GM18868 (cell line): ENCODE data around the gene ERCC5.

Source experiments
- ATAC-seq: cut with Tn5 transposase; IDR thresholded peaks from one replicate; pipeline ENCODE4 v1.9.1; 2021; ENCODE audit warnings: mild to moderate bottlenecking, moderate library complexity; ENCODE audit not compliant: unreplicated experiment

Gene ERCC5

DNA sequence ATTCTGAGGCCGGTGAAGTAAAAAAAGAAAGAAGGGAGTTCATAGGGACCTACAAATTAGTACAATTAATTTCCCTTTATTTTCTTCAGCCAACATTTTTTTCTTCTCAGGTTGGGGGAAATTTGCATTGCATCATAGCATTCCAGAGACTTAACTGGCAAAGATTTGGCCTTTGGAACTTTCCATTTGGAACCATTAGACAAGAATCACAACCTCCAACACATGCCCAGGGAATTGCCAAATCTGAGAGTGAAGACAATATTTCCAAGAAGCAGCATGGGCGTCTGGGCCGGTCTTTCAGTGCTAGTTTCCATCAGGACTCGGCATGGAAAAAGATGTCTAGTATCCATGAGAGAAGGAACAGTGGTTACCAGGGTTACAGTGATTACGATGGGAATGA, 6.4 kb upstream of the ERCC5 start:
- ATAC-seq: no peak

DNA sequence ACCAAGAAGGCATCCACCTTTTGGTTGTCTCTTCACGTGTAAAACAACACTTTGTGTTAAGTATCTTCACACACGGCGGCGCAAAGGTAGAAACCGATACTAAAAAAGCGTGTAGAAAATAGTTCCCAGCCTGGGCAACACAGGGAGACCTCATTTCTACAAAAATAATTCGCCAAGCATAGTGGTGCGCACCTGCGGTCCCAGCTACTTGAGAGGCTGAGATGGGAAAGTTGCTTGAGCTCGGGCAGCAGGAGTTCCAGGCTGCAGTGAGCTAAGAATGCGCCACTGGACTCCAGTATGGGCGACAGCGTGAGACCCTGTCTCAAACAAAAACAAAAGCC, 573 bp upstream of the ERCC5 start:
- peak; percentile 15 for ATAC-seq

DNA sequence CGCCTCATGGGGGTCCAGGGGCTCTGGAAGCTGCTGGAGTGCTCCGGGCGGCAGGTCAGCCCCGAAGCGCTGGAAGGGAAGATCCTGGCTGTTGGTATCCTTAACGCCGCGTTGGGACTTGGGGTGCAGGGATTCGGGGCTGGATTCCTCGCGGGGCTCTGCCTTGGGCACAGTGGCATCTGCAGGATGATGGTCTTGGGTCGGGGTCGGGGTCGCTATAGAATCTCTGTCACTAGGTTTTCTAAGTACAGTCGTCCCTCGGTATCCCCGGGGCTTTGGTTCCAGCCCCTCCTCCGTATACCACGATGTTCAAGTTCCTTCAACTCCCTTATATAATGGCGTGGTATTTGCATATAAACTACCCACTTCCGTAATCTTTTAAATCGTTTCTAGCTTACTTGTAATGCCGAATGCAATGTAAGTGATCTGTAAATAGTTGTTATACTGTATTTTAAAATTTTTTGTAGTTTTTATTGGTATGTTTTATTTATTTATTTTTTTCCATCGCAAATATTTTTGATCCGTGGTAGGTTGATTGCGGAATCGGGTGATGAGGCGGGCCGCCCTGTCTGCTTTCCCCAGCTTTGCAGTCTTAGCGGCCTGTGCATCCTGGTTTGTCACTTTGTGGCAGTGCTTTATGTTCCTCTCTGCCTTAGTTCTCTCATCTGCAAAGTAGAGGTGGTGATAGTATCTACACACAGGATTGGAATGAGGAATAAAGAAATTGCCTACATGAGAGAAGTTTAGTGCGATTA, 606 bp downstream of the ERCC5 start:
- ATAC-seq: peak; percentile 36

DNA sequence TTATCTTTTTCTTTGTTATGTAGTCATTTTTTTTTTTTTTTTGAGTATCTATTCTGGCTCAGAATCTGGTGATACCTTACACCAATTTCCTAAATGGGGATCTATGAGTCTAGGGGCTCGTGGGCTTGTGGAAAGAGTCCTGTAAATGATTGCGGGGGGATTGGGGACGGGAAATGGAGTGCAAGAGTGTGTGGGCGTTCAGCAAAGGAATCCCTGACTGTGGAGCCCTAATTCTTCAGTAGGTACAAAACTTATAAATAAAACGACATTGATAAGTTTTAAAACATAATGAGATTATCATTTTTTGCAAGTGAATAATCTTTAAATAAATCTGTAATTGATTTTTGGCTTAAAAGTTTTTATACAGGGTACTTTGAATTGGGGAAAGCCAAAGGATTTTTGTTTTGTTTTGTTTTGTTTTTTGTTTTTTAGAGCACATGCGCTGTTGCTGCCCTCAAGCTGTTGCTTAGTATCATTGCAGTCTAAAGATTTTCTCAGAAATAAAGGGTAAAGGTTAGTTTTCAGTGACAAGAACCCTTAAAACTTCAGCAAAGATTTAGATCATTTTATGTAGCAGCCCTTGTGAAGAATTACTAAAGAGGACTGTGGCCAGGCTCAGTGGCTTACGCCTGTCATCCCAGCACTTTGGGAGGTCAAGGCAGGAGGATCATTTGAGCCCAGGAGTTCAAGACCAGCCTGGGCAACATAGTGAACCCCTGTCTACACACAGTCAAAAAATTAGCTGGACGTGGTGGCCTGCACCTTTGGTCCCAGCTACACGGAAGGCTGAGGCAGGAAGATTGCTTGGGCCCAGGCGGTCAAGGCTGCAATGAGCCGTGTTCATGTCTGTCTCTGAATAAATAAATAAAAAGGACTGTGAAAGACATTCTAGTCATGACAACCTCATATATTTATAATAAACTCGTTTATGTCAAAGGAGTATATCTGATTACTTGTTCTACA, 1.7 kb downstream of the ERCC5 start:
- ATAC-seq: peak; percentile 9

DNA sequence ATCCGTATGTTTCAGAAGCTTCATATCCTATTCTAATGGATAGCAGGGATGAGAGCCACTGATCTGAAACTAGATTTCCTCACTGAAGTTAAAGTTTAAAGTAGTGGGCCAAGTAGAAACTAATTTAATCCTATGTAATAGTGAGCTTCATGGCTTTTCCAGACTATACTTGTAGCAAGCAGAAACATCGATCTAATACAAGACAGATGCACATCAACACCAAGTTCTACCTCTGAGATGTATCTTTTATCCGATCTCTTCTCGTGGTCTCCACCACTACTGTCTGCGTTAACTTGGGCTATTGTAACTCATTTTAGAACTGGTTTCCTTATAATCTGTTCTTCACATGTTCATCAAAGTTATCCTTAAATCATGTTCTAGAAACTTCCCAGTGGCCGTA, 3.1 kb downstream of the ERCC5 start:
- ATAC-seq: no peak

DNA sequence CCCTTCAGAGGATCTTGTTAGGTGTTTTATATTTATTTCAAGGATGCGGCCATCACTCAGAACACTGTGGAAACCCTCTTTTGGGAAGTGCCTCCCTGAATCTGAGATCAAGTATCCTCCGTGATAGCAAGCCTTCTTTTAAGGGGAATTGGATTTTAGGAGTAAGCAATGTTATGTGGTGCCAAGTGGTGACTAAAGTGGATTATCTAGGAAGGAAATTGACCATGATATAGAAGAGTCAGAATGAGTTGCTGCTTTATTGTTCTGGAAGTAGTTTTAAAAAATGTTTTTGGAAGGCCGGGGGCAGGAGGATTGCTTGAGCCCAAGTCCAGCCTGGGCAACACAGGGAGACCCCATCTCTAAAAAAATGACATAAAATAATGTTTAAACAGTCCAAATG, 6.7 kb downstream of the ERCC5 start:
- ATAC-seq: no peak

DNA sequence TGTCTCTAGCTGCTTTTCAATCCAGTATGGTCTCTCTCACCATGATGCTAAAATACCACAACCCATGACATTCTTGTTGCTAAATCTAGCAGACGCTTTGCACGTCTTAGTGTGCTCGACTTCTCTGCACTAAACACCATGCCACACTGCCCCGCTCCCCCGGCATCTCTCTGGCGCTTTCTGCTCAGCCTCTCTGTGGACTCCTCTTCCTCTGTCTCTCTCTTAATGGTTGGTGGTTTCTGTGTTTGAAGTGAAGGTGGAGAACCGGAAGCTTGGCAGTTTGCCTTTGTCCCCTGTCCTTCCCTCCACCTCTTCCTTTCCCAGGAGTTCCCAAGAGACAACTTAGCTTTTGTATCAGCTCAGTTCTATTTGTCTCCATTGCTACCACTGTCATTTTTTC, 8.8 kb downstream of the ERCC5 start:
- no peak for ATAC-seq

DNA sequence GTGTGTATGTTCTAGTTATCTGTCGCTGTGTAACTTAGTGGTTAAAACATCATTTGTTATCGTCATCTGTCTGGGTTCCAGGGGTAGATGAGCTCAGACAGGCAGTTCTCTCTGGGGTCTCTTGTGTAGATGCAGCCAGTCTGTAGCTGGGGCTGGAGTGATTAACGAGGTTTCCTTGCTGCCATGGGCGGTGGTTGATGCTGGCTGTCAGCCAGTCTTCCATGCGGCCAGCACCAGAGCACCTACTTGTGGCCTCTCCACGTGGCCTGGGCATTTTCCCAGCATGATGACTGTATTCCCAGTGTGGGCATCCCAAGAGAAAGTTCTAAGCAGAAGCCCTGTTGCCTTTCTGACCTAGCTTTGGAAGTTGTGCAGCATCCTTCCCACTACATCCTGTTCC, 10.7 kb downstream of the ERCC5 start:
- no peak for ATAC-seq

DNA sequence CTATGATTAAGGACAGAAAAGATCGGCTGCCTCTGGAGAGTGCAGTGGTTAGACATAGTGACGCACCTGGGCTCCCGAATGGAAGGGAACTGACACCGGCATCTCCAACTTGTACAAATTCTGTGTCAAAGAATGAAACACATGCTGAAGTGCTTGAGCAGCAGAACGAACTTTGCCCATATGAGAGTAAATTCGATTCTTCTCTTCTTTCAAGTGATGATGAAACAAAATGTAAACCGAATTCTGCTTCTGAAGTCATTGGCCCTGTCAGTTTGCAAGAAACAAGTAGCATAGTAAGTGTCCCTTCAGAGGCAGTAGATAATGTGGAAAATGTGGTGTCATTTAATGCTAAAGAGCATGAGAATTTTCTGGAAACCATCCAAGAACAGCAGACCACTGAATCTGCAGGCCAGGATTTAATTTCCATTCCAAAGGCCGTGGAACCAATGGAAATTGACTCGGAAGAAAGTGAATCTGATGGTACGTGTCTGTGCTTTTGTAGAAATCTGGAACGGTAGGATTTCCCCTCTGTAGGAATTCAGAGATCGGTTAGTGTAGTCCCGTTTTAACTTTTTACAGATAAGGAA, 16.9 kb downstream of the ERCC5 start:
- ATAC-seq: no peak

DNA sequence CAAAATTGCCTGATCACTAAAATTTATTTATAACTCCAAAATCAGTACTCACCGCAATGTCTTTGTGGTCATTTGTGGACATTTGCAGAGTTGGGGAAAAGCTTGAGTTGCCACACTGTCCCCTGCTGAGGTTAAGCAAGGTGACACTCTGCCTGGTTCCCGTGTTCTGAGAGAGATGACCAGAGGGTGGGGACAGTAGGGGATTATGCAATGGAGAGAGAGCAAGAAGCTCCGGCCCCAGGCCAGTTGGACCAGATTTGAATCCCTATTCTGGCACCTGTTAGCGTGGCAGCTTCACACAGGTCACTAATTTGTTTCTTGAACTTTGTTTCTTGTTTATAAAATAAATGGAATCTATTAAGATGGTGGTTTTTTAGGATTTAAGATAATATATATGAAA, 17.8 kb downstream of the ERCC5 start:
- no peak for ATAC-seq

DNA sequence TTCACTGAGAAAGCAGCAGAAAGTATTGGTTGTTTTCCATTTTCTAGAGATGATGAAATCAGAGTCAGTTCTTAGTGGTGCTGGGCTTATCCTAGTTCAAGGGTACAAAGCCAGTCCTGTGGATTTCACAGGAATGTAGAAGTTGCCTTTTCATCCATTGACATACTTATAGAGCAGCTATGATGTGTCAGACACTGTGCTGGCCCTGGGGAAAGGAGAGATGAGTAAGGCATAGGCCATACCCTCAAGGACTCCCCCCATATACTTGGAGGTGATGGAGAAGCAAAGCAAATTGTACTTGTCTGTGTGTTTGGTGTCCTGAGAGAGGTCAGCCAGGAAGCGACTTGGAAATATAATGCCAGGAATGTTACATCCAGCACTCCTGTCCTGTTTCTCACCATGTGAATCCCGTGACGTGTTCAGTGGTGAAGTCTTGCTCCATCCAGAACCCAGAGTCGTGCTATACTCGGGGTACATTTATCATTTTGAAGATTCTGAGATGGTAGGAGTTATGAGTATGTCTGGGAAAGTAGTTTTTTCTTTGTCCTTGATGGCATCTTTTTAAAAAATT, 22.6 kb downstream of the ERCC5 start:
- no peak for ATAC-seq

DNA sequence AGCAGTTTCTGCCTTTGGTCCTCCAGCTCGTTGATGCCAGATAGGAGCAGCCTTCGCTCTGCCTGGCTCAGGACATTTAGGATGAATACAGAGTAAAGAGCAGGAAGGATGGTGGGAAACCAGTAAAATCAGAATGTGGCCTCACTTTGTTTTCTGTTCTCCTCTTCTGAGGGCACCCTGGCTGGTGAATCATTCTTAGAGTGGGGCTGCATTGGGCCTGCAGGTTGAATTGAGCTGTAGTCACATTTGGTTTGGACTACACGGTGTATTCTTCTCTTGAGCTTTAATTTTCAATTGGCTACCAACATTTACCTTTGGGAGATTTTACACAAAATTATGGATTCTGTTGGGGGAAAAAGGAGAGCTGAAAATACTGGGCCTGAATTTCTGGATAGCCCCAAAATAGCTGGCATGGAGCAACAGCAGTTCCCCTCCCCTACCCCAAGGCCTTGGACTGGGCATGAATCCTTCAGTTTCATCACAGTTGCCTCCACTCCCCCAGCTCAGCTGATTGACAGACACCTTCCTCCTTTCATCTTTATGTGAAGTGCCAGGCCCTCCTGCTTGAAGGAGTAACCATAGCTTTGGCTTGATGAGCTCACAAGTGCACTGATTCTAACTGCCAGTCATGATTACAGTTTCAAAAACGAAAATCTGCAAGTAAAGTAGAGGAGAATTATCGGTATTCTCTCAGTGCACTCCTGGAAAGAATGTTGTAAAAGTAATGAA, 24.3 kb downstream of the ERCC5 start:
- ATAC-seq: peak; percentile 13

DNA sequence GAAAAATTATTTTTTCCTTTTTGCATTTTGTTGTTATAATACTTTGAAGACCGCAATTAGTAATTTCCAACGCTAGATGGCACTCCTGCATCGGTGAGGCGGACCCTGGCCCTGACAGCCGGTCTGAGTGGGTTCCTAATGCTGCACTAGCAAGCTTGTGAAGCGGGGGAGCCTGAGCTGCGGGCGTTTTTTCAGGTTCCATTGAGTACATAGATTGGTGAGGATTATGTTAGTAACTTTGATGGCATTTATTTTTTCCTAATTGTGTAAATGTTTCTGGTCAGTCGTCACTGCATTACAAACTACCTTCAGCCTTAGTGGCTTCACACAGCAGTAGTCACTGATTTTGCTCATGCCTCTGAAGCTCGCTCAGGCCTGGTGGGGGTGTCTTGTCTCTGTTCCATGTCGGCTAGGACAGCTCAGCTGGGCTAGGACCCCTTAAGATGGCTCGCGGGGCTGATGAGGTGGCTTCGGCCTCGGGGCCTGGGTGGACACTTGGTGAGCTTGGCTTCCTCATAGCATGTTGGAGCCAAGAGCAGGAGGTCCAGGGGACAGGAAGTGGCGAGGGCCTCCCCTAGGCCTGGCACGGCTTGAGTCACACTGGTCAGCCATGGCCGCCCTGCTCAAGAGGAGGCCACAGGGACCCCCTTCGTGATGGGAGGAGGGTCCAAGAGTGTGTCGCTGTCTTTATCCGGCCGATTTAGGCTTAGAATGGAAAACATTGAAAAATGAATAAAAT, 25.0 kb downstream of the ERCC5 start:
- ATAC-seq: peak; percentile 79

DNA sequence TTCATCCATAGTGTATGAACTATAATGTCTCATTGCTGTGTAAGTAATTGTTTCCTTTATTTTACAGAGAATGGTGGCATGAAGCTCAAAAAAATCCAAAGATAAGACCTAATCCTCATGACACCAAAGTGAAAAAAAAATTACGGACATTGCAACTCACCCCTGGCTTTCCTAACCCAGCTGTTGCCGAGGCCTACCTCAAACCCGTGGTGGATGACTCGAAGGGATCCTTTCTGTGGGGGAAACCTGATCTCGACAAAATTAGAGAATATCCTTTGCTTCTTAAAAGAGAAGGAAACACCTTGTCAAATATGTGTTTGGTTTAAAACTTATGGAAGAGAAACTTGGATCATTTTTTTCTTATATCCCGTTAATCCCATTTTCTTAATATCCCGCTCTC, 26.3 kb downstream of the ERCC5 start:
- ATAC-seq: no peak

DNA sequence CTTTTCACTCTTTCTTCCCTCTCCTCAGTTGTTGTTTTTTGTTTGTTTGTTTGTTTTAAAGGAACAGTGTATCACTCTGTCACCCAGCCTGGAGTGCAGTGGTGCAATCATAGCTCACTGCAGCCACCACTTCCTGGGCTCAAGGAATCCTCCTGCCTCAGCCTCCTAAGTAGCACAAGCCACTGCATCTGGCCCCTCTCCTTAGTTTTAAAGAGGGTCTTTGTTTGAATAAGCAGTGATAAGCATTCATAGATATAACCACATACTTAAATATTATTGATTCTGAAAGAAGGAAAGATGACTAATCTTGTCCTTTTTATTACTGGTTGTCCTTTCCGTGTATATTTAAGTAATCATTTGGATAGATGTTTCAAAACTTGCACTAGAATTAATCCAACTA, 26.7 kb downstream of the ERCC5 start:
- ATAC-seq: no peak

DNA sequence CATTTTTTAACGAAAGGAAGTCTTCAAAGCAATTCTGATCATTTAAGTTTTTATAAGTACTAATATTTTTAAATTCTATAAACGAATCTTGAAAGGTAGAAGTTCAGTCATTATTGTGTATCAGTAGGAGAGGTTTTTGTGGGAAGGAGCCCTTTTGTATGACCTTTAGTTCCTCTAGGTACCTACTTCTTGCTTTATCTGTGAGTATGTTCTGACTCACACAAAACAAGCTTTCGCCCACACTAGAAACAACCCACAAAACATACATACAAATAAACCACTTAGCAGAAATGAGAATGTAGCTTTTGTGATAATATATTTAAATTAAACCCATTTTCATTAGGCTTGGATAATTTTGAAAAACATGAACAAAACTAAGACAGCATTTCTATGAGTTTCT, 27.8 kb downstream of the ERCC5 start:
- peak; percentile 80 for ATAC-seq

DNA sequence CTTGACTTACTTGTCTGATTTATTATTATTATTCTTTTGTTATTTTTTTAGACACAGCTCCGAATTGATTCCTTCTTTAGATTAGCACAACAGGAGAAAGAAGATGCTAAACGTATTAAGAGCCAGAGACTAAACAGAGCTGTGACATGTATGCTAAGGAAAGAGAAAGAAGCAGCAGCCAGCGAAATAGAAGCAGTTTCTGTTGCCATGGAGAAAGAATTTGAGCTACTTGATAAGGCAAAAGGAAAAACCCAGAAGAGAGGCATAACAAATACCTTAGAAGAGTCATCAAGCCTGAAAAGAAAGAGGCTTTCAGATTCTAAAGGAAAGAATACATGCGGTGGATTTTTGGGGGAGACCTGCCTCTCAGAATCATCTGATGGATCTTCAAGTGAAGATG, 29.4 kb downstream of the ERCC5 start:
- no peak for ATAC-seq

DNA sequence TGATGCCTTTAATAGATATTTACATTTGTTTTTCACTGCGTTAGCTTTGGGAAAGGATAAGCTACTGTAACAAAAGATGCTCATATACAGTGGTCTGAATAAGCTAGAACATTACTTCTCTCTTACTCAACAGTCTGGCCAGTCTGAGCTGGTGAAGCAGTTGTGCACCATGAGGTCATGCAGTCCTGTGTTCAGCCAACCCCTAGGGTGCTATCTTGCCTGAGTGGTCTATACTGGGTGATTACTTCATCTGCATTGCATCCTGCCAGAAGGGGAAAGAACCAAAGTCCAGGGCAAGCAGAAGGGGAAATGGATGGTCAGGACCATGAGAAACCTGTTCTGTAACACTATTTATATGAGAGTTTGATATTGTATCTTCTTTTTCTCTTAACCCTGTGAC, 31.5 kb downstream of the ERCC5 start:
- no peak for ATAC-seq

DNA sequence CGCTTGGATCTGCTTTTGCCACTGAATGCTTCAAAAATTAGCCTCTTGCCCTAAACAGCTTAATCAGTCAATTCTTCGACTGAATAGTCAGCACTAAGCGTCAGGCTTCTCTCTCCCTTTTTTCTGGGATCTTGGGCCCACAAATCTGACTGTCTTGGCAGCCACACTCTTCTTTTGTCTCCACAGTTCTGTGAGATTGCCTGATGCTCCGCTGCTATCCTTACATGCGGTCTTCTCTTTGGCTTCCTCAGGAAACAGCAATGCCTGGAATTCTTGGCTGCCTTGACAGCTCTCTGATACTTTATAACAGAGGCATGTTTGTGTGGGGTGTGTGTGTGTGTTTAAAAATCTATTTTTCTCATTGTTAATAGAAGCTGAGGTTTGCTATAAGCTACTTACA, 32.6 kb downstream of the ERCC5 start:
- ATAC-seq: no peak

DNA sequence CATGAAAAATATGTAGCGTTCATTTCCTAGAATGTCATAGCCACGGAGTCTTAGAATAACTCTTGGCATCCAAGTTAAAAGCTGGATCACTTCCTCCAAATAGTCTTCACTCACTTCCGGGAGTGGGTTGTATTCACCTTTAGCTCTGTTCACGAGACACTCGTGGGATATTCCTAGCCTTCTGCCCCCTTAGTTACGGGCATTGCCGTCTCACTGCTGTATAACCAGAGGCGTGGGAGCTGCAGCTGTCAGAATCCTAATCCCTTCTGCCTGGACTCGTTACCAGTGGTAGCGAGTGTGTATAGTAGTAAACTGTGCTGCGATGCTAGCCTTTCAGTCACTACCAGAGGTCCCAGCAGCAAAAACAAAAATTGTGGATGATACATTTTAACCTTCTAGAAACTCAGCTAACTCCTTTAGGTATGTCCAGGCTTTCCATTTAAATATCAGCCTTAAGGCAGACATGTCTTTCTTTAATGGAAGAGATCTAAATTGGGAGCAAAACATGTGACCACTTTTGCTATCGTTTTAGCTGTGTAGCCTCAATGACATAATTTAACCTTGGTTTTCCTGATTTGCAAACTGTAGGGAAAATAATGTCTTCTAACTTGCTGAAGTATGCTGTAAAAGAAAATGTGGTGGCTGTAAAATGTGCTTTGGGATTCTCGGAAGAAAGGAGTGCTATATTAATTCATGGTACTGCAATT, 34.1 kb downstream of the ERCC5 start:
- ATAC-seq: no peak
